Osteocyte (in vitro differentiated cells): ENCODE results near the gene TACC2. TPM values are rescaled to one million over a fixed set of nuclear protein-coding genes. Genes with fewer than 3 reads are reported as not detected.

Experiments used
- DNase-seq: peaks from one replicate; pipeline ENCODE4 v3.0.0; 2021; ENCODE audit warnings: mixed read lengths; ENCODE audit not compliant: unreplicated experiment; ENCODE audit errors: extremely low spot score
- H3K27ac Mint-ChIP-seq: one replicate; pipeline ENCODE4 v1.8.0; 2021; ENCODE audit warnings: mild to moderate bottlenecking, mixed read lengths; ENCODE audit not compliant: unreplicated experiment
- H3K27me3 Mint-ChIP-seq: one replicate; pipeline ENCODE4 v1.8.0; 2021; ENCODE audit warnings: mixed read lengths; ENCODE audit not compliant: unreplicated experiment
- H3K36me3 Mint-ChIP-seq: one replicate; pipeline ENCODE4 v1.8.0; 2021; ENCODE audit warnings: mixed read lengths; ENCODE audit not compliant: unreplicated experiment
- H3K4me1 Mint-ChIP-seq: one replicate; pipeline ENCODE4 v1.8.0; 2021; ENCODE audit warnings: mixed read lengths; ENCODE audit not compliant: unreplicated experiment
- H3K4me3 Mint-ChIP-seq: one replicate; pipeline ENCODE4 v1.8.0; 2021; ENCODE audit warnings: mild to moderate bottlenecking, moderate library complexity, mixed read lengths; ENCODE audit not compliant: unreplicated experiment
- H3K9me3 Mint-ChIP-seq: one replicate; pipeline ENCODE4 v1.8.0; 2021; ENCODE audit warnings: mixed read lengths; ENCODE audit not compliant: unreplicated experiment
- total RNA-seq: library from RNA; stranded (reverse); gene quantifications from 2 replicates; pipeline ENCODE4 v1.2.1, GENCODE V29; 2021
- TF ChIP-seq, protein P1 (sequence below): fragments of 200-600 bp; sonication (generic); IDR thresholded peaks from 2 replicates; pipeline ENCODE4 v1.5.0; 2021; ENCODE audit warnings: antibody characterized with exemption, mild to moderate bottlenecking, moderate library complexity

TACC2 gene
- total RNA-seq, 1 donor from 2014 or later, result 64.2 TPM

DNA sequence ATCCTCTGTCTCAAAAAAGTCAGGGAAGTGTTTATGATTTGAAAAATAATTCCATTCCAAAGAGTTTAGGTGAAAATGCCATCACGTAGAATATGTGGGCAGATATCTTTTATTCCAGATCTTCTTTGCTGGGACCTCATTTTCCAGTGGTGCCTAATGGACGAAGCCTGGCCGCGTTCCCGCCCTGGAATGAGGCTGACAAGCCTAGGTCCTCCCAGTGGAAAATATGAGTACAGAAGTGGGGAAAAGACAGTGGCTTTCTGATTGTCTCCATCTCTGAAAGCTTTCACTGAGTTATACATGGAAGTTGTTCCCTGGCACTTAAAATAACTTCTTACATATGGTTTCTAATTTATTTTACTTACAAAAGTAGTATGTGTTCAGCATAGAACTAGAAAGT, 139.4 kb downstream of the TACC2 start:
- Mint-ChIP-seq H3K4me1 (peaks cover 64% of the 10 kb centered on the region), H3K4me3 (peak overlapping the region; percentile 70), H3K27ac (peak overlapping the region; percentile 97), H3K36me3 (peaks cover 10% of the 10 kb centered on the region), H3K9me3 (peaks cover 3% of the 10 kb centered on the region), H3K27me3 (no peaks in the 10 kb centered on the region)
- DNase-seq, result no peak
- TF ChIP-seq, protein P1, sequence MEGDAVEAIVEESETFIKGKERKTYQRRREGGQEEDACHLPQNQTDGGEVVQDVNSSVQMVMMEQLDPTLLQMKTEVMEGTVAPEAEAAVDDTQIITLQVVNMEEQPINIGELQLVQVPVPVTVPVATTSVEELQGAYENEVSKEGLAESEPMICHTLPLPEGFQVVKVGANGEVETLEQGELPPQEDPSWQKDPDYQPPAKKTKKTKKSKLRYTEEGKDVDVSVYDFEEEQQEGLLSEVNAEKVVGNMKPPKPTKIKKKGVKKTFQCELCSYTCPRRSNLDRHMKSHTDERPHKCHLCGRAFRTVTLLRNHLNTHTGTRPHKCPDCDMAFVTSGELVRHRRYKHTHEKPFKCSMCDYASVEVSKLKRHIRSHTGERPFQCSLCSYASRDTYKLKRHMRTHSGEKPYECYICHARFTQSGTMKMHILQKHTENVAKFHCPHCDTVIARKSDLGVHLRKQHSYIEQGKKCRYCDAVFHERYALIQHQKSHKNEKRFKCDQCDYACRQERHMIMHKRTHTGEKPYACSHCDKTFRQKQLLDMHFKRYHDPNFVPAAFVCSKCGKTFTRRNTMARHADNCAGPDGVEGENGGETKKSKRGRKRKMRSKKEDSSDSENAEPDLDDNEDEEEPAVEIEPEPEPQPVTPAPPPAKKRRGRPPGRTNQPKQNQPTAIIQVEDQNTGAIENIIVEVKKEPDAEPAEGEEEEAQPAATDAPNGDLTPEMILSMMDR, result peak; percentile 31

DNA sequence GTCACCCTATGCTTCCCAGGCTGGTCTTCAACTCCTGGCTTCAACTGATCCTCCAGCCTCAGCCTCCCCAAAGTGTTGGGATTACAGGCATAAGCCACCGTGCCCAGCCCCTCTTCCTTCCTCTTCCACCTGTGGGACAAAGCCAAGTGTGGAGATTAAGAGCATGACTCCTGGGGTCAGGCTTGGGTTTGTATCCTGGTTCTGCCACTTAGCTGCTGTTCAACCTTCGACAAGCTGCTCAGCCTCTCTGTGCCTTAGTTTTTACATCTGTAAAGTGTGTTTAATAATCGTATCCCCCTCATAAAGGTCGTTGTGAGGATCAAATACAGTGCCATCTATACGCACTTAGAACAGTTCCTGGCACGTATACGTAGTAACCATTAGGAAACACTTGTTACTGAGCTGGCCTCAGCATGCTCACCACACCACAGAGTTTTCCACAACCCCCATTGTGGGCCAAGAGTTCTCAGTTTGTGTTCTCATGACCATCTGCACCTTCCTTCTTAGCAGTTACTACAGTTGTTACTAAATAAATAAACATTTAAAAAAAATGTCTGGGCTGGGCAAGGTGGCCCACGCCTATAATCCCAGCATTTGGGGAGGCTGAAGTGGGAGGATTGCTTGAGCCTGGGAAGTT, 141.6 kb downstream of the TACC2 start:
- H3K27me3 Mint-ChIP-seq, result no peaks in the 10 kb centered on the region
- DNase-seq, result no peak
- peaks cover 15% of the 10 kb centered on the region for H3K36me3 Mint-ChIP-seq
- peaks cover 64% of the 10 kb centered on the region for H3K4me1 Mint-ChIP-seq
- H3K4me3 Mint-ChIP-seq, result no peak overlapping the region
- H3K27ac Mint-ChIP-seq, result peak overlapping the region; percentile 70
- TF ChIP-seq, protein P1, result no peak
- H3K9me3 Mint-ChIP-seq, result peaks cover 3% of the 10 kb centered on the region

DNA sequence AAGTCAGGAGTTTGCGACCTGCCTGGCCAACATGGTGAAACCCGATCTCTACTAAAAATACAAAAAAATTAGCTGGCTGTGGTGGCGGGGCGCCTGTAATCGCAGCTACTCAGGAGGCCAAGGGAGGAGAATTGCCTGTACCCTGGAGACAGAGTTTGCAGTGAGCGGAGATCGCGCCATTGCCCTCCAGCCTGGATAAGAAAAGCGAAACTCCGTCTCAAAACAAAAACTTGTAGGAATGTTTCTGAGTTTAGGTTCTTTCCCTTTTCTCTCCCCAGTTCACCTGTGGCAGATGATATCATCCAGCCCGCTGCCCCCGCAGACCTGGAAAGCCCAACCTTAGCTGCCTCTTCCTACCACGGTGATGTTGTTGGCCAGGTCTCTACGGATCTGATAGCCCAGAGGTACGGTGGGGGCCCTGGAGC, 143.4 kb downstream of the TACC2 start:
- Mint-ChIP-seq H3K27me3 (no peaks in the 10 kb centered on the region), H3K27ac (peak overlapping the region; percentile 50), H3K4me3 (no peak overlapping the region), H3K36me3 (peaks cover 18% of the 10 kb centered on the region), H3K4me1 (peaks cover 56% of the 10 kb centered on the region), H3K9me3 (no peaks in the 10 kb centered on the region)
- DNase-seq, result no peak
- TF ChIP-seq, protein P1, result no peak

DNA sequence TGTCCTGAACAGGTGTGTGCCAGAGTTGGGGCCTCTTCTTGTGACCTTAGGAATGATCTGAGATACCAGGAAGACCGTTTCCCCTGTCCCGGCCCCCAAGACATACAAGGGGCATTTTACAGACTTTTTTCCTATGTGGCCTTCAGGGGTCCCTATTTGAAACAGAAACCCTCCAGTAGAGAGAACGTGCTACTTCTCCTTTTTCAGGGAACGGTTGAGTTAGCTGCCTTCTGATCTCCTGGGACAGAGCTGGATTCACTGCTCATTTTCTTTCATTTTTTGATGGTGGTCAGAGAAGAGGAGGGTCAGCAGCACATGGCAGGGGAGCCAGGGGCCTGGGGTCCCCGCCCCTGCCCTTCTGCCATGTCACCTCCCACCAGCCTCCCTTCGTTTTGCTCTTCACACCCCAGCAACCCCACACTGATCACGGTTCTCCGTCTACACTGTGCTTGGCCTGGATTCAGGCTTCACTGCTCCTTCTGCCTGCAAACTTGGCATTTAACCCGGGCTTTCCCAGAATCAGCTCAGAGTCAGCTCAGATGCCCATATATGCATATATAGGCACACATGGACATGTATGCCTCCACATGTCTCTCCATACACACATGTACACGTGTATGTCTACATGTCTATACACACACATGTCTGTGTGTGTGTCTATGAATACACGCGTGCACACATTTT, 144.1 kb downstream of the TACC2 start:
- no peaks in the 10 kb centered on the region for H3K27me3 Mint-ChIP-seq

More for the DNA sequence above, 144.1 kb downstream of the TACC2 start:
- Mint-ChIP-seq H3K36me3 (peaks cover 22% of the 10 kb centered on the region), H3K9me3 (no peaks in the 10 kb centered on the region), H3K27ac (peak overlapping the region; percentile 78), H3K4me3 (no peak overlapping the region), H3K4me1 (peaks cover 55% of the 10 kb centered on the region)
- DNase-seq, result no peak
- TF ChIP-seq, protein P1, result no peak
